GM21576 (cell line): Measurements from ENCODE around the gene SUGCT.

Source experiments
- ATAC-seq: cut with Tn5 transposase; IDR thresholded peaks from one replicate; pipeline ENCODE4 v1.9.1; 2021; ENCODE audit warnings: mild to moderate bottlenecking, moderate library complexity; ENCODE audit not compliant: unreplicated experiment

The SUGCT gene

GRCh38 chr7:40799493-40800403 lies 664.9 kb downstream of the SUGCT start:
- ATAC-seq, result no peak

- no peak for ATAC-seq
These were observed 666.0 kb downstream of the SUGCT start for GRCh38 chr7:40800771-40801170.

- no peak for ATAC-seq
These were observed 667.7 kb downstream of the SUGCT start for GRCh38 chr7:40802497-40802896.

- no peak for ATAC-seq
These were observed 669.8 kb downstream of the SUGCT start for GRCh38 chr7:40804477-40805215.

GRCh38 chr7:40805361-40805760 lies 670.6 kb downstream of the SUGCT start:
- no peak for ATAC-seq

GRCh38 chr7:40808378-40808942 lies 673.7 kb downstream of the SUGCT start:
- no peak for ATAC-seq

GRCh38 chr7:40810274-40810673 lies 675.5 kb downstream of the SUGCT start:
- ATAC-seq, result no peak

- no peak for ATAC-seq
These were observed 676.9 kb downstream of the SUGCT start for GRCh38 chr7:40811666-40812065.

GRCh38 chr7:40815022-40815421 lies 680.2 kb downstream of the SUGCT start:
- ATAC-seq, result no peak

GRCh38 chr7:40815512-40815911 lies 680.7 kb downstream of the SUGCT start:
- ATAC-seq, result no peak

- no peak for ATAC-seq
These were observed 688.1 kb downstream of the SUGCT start for GRCh38 chr7:40822861-40823260.

- no peak for ATAC-seq
These were observed 689.7 kb downstream of the SUGCT start for GRCh38 chr7:40824461-40824860.

GRCh38 chr7:40826411-40827221 lies 691.8 kb downstream of the SUGCT start:
- no peak for ATAC-seq

GRCh38 chr7:40827222-40828085 lies 692.6 kb downstream of the SUGCT start:
- ATAC-seq, result no peak

GRCh38 chr7:40828686-40829600 lies 694.1 kb downstream of the SUGCT start:
- no peak for ATAC-seq

GRCh38 chr7:40833191-40833887 lies 698.5 kb downstream of the SUGCT start:
- ATAC-seq, result no peak

GRCh38 chr7:40833888-40834234 lies 699.1 kb downstream of the SUGCT start:
- ATAC-seq, result no peak

- ATAC-seq, result no peak
These were observed 701.4 kb downstream of the SUGCT start for GRCh38 chr7:40836218-40836617.
